ENCODE results near the gene FSTL4.

DNA sequence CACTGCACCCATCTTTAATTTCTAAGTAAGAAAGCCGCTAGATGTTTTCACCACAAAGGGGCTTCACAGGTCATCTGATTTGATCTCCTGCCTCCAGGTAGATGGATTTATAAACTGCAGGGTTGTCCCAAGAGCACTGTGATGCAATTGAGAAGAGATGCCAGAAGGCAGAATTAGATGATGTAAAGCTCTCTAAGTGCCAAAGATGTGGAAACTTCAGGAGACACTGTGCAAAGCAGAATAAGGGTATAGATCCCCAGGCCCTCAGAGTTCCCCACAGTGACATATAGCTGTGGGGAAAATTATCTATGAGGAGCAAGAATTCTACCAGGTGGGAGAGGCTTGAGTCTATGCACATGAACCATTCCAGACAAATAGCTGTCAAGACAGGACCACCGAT, 90.5 kb downstream of the FSTL4 start:
- TF ChIP-seq SMC3 (conservative IDR thresholded peaks at IDR 0.05; ENCODE audit: poor library complexity), result no peak
- TF ChIP-seq, protein P1, sequence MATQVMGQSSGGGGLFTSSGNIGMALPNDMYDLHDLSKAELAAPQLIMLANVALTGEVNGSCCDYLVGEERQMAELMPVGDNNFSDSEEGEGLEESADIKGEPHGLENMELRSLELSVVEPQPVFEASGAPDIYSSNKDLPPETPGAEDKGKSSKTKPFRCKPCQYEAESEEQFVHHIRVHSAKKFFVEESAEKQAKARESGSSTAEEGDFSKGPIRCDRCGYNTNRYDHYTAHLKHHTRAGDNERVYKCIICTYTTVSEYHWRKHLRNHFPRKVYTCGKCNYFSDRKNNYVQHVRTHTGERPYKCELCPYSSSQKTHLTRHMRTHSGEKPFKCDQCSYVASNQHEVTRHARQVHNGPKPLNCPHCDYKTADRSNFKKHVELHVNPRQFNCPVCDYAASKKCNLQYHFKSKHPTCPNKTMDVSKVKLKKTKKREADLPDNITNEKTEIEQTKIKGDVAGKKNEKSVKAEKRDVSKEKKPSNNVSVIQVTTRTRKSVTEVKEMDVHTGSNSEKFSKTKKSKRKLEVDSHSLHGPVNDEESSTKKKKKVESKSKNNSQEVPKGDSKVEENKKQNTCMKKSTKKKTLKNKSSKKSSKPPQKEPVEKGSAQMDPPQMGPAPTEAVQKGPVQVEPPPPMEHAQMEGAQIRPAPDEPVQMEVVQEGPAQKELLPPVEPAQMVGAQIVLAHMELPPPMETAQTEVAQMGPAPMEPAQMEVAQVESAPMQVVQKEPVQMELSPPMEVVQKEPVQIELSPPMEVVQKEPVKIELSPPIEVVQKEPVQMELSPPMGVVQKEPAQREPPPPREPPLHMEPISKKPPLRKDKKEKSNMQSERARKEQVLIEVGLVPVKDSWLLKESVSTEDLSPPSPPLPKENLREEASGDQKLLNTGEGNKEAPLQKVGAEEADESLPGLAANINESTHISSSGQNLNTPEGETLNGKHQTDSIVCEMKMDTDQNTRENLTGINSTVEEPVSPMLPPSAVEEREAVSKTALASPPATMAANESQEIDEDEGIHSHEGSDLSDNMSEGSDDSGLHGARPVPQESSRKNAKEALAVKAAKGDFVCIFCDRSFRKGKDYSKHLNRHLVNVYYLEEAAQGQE (IDR thresholded peaks at IDR 0.05; ENCODE audit: borderline replicate concordance), result no peak
- TF ChIP-seq, protein P2, sequence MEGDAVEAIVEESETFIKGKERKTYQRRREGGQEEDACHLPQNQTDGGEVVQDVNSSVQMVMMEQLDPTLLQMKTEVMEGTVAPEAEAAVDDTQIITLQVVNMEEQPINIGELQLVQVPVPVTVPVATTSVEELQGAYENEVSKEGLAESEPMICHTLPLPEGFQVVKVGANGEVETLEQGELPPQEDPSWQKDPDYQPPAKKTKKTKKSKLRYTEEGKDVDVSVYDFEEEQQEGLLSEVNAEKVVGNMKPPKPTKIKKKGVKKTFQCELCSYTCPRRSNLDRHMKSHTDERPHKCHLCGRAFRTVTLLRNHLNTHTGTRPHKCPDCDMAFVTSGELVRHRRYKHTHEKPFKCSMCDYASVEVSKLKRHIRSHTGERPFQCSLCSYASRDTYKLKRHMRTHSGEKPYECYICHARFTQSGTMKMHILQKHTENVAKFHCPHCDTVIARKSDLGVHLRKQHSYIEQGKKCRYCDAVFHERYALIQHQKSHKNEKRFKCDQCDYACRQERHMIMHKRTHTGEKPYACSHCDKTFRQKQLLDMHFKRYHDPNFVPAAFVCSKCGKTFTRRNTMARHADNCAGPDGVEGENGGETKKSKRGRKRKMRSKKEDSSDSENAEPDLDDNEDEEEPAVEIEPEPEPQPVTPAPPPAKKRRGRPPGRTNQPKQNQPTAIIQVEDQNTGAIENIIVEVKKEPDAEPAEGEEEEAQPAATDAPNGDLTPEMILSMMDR (IDR thresholded peaks at IDR 0.05; ENCODE audit: poor library complexity, severe bottlenecking), result no peak
- TF ChIP-seq EZH2 (IDR thresholded peaks at IDR 0.05; ENCODE audit: borderline replicate concordance, insufficient read depth, low read length, poor library complexity, severe bottlenecking), result no peak

Data from neural cell (in vitro differentiated cells).